ENCODE results near the gene LRCH1. TPM values are rescaled to one million over a fixed set of nuclear protein-coding genes. Genes with fewer than 3 reads are reported as not detected.

The LRCH1 gene
- total and polyA plus RNA-seq, 2 of the 13 experiments (the other 11 are each of a cell fraction or from before 2014, with no cell fraction given): 4.1 to 12.6 TPM

DNA sequence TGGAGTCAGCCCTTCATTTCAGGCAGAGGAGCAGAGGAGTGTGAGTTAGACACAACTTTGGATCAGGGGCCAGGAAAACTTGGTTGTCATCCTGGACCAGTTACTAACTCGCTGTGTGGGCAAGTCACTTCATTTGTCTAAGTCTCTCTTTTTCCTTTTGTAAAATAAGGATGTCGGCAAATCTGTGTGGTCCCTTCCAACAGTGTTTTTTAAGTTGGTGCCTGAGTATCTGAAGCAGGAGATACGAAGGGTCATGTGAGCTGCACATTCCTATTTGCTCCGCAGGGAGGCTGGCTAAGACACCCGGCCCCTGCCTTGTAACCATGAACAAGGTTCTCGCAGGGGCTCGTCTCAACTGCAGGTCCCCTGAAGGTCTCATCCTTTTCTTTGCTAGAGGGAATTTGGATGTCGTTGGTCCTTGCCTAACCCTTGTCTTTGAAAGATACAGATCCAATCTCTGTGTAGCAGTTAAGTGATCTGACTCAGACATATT is 64.3 kb downstream of the LRCH1 start (continued):
- TF ChIP-seq ZBTB49 (CRISPR knock-in tag; IDR thresholded peaks at IDR 0.05; ENCODE audit: borderline replicate concordance) (no peak), YEATS4 (CRISPR knock-in tag; IDR thresholded peaks at IDR 0.05; ENCODE audit: borderline replicate concordance) (no peak), PHF8 (CRISPR knock-in tag; IDR thresholded peaks at IDR 0.05) (no peak), CENPX (CRISPR knock-in tag; IDR thresholded peaks at IDR 0.05) (no peak), YEATS2 (CRISPR knock-in tag; IDR thresholded peaks at IDR 0.05; ENCODE audit: borderline replicate concordance) (no peak), CEBPZ (IDR thresholded peaks at IDR 0.05; ENCODE audit: low read length) (no peak)

DNA sequence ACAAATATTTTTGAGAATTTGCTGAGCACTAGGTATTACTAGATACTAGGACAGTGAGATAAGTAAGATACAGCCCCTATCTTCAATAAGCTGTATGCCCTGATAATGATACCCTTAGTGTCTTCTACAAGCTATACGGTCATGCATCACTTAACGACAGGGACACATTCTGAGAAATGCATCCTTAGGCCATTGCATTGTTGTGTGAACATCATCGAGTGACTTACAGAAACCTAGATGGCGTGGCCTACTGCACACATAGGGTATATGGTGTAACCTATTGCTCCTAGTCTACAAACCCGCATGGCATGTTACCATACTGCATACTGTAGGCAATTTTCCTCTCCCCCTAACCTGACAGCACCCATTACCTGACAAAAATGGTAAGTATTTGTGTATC is 64.9 kb downstream of the LRCH1 start:
- FAIRE-seq: no peak
- 0 out of 2 replicates have a peak, but pooled peaks cover 4% of the 10 kb centered on the region for H4K20me1 ChIP-seq (ENCODE audit: insufficient read depth, low read length)
- WGBS (ENCODE audit: low lambda C conversion rate): 95% methylated on average over 5 of the region's 5 CpGs
- H3K27me3 ChIP-seq (ENCODE audit: control insufficient read depth in 1 of 2, insufficient read depth in 2 of 2, low read length in 2 of 2): no peaks in the 10 kb centered on the region
- no peak overlapping the region for H3K9ac ChIP-seq (ENCODE audit: insufficient read depth, low read depth, low read length)
- no peak for DNase-seq (ENCODE audit: low spot score)
- H3K79me2 ChIP-seq (ENCODE audit: insufficient read depth, low read length): peaks cover 69% of the 10 kb centered on the region
- in situ Hi-C loops (cut with HindIII; ENCODE audit: extremely low pct_ligation_motif_present, low pct_unique_long_range_greater_than_20kb): no loop called here
- BruUV-seq (replicated peaks): no TSS peak
- no peak overlapping the region for H3K4me3 ChIP-seq (replicated peaks in 1 of 3; ENCODE audit: insufficient read depth in 1 of 3, low read depth in 2 of 3, low read length in 3 of 3)
- no peaks in the 10 kb centered on the region; a peak in 1 of 5 replicates for H3K36me3 ChIP-seq (replicated peaks in 1 of 2; ENCODE audit: control insufficient read depth in 1 of 2, insufficient read depth in 2 of 2, low read length in 2 of 2)
- H3K27ac ChIP-seq (ENCODE audit: extremely low read length, insufficient read depth, low read length): no peak overlapping the region
- ATAC-seq: no peak
- CTCF ChIA-PET (ENCODE audit: low intra/inter-chr PET ratio, low total read pairs): no interaction called here
- no peaks in the 10 kb centered on the region for H3K9me3 ChIP-seq (ENCODE audit: low read length)
- H3K4me2 ChIP-seq (ENCODE audit: low read depth, low read length): no peak overlapping the region
- POLR2A ChIA-PET: no interaction called here
- intact Hi-C loops (cut with micrococcal nuclease; ENCODE audit: unreplicated experiment): no loop called here
- H3K4me1 ChIP-seq (ENCODE audit: insufficient read depth, low read length): peaks cover 52% of the 10 kb centered on the region
- no peak overlapping the region for H2AFZ ChIP-seq (ENCODE audit: low read length)
- no peak for TF ChIP-seq ZNF317 (CRISPR knock-in tag; IDR thresholded peaks at IDR 0.05)
- no peak for TF ChIP-seq ZNF639 (CRISPR knock-in tag; conservative IDR thresholded peaks at IDR 0.05)
- TF ChIP-seq XBP1 (CRISPR knock-in tag; IDR thresholded peaks at IDR 0.05): no peak
- no peak for TF ChIP-seq PITX1 (CRISPR knock-in tag; IDR thresholded peaks at IDR 0.05)
- TF ChIP-seq KAT8 (CRISPR knock-in tag; IDR thresholded peaks at IDR 0.05): no peak
- TF ChIP-seq KLF11 (CRISPR knock-in tag; IDR thresholded peaks at IDR 0.05): no peak

All from HepG2 (cell line).